Left lung (tissue), 10 donors: ENCODE data around the gene TBC1D17. TPM values are rescaled to one million over a fixed set of nuclear protein-coding genes. Genes with fewer than 3 reads are reported as not detected.

Source experiments
- ATAC-seq: fragments of 200-7000 bp; cut with Tn5 transposase; one replicate; pipeline ENCODE4 v1.9.1; 2020; ENCODE audit warnings: moderate library complexity
- DNase-seq, 4 donors: peaks; one replicate each; pipeline ENCODE4 v3.0.0-alpha.2; 2013 to 2020
- H3K27ac ChIP-seq, 2 donors: fragments of 200-600 bp; sonication (generic) in 1 of 2; one replicate each; pipeline versions ENCODE4 v1.5.0 to v1.8.0; 2020 to 2021
- H3K27me3 ChIP-seq, 2 donors: fragments of 200-600 bp; sonication (generic) in 1 of 2; one replicate each; pipeline versions ENCODE4 v1.5.0 to v1.8.0; 2020 to 2021
- H3K36me3 ChIP-seq, 2 donors: fragments of 200-600 bp; sonication (generic) in 1 of 2; one replicate each; pipeline versions ENCODE4 v1.5.0 to v1.8.0; 2020 to 2021
- H3K4me1 ChIP-seq, 2 donors: fragments of 200-600 bp; one replicate each; pipeline ENCODE4 v1.8.0; 2021
- H3K4me3 ChIP-seq, 2 donors: fragments of 200-600 bp; sonication (generic) in 1 of 2; one replicate each; pipeline versions ENCODE4 v1.5.0 to v1.8.0; 2020 to 2021; ENCODE audit warnings: mild to moderate bottlenecking in 1 of 2
- H3K9me3 ChIP-seq, 2 donors: fragments of 200-600 bp; sonication (generic) in 1 of 2; one replicate each; pipeline versions ENCODE4 v1.5.0 to v1.8.0; 2020 to 2021
- CTCF ChIP-seq, 2 donors: fragments of 200-600 bp; sonication (generic) in 1 of 2; IDR thresholded peaks; one replicate each; pipeline versions ENCODE4 v1.5.0 to v1.8.0; 2021; ENCODE audit warnings: antibody characterized with exemption in 2 of 2
- intact Hi-C, 2 donors: fragments of 100-400 bp; cut with DNase I; formaldehyde crosslinking; loops; one replicate each; pipeline versions ENCODE4 v1.11.2 to v1.14.2; 2022
- polyA plus RNA-seq, 6 donors: library from polyadenylated mRNA; unstranded; fragments of 120-200 nt; gene quantifications; one replicate each; pipeline ENCODE4 v1.2.1, GENCODE V29; 2013; ENCODE audit not compliant: insufficient read length in 6 of 6
- total RNA-seq, 2 donors: library from RNA; stranded (reverse); fragmentation: NEBNext Ultra II Directional; extraction: Animal tissue kit (Norgen Biotek cat#: 25700); gene quantifications; one replicate each; pipeline ENCODE4 v1.2.1, GENCODE V29; 2021
- donor health status: DM: no; HTN: yes; CAD: no.
- donor health status: DM: no; HTN: no; CAD: no.

TBC1D17 gene
- total and polyA plus RNA-seq, 8 donors, result 35.2 to 47.2 (median 45.0) TPM

DNA sequence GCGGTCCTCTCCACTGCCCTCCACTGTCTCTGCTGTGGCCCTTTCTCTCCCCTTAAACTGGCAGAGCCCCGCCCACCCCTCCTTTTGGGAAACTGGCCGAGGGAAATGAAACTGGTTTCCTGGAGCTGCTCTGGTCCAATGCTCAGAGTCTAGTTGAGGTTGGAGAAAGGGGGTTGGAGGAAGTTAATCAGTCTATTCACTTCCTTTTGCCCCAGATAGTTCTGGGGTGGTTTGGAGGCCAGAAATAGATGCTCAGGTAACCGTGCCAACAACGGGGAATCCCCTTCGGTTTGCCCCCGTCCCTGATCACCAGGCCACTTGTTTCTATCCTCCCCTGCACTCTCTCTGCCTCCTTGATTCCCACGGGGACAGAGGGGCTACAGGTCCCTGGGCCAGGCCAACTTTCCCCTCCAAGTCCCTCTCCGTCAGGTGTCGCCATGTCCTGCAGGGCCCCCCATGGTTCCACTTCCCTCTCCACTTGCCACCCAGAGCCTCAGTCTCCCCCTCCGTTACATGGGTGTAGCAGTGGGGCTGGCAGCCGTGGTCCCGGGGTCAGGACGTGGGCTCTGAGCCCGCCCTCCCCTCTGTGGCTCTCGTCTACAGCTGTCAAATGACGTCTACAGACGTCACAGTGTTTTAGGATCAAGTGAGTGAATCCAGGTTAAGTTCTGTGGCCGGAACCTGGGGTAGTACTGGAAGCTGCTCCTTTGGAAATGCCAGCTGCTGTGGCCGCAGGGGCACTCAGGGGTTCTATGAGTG, 19.5 kb downstream of the TBC1D17 start, which contains the start of gene IL4I1:
IL4I1 (minus strand) TSS at position 25 of the 759 bp plus-strand sequence. CDS start 727 bp downstream, outside the sequence.
- DNase-seq, result peak in 1 of 4 donors; percentile 68
- intact Hi-C loops, result no loop called here
- Histone ChIP-seq H3K27me3 (no peaks in the 10 kb centered on the region), H3K4me3 (peak within 1 kb of the TSS in 1 of 2 donors; percentile 14), H3K27ac (peak within 1 kb of the TSS; percentile 59 to 75), H3K36me3 (no peaks in the 10 kb centered on the region), H3K9me3 (no peaks in the 10 kb centered on the region), H3K4me1 (peaks cover 7 to 27% of the 10 kb centered on the region in 2 donors)
- TF ChIP-seq CTCF (IDR thresholded peaks at IDR 0.05), result no peak
- peak; percentile 62 for ATAC-seq

GRCh38 chr19:49904136-49904535, 26.6 kb downstream of the TBC1D17 start:
- H3K9me3 ChIP-seq, result no peaks in the 10 kb centered on the region
- no peak for TF ChIP-seq CTCF (IDR thresholded peaks at IDR 0.05)
- H3K4me1 ChIP-seq, result peaks cover 0 to 16% of the 10 kb centered on the region in 2 donors
- H3K27ac ChIP-seq, result peak overlapping the region in 1 of 2 donors; percentile 37
- intact Hi-C loops, result no loop called here
- DNase-seq (no peak), ATAC-seq (no peak)
- no peaks in the 10 kb centered on the region for H3K27me3 ChIP-seq
- H3K36me3 ChIP-seq, result peaks cover 0 to 32% of the 10 kb centered on the region in 2 donors
- no peak overlapping the region for H3K4me3 ChIP-seq

DNA sequence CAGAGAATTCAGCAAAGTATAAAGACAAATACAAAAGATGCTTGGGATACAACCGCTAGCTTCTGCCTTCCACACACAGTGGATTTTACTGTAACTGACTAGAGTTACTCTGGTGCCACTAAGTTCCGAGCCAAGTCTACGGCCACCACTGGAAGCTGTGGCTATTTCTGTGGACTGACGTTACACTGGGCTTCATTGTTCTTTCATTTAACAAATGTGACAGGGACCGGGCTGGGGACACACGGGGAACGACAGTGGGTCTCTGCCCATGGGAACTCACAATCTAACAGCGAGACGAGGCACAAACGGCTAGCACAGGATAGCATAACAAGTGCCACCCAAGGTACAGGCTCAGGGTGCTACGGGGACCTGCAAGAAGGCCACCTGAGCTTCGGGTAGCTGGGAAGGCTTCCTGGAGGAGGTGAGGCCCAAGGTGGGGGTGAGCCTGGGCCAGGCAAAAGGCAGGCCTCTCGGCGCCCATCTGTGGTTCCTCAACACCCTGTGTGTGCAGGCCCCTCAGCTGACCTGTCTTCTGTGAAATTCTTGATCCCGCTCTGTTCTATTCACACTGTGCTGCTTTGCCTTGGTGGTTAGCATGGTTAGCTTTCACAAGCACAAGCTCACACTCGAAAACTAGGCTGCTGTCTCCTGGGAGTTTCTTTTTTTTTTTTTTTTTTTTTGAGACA, 29.5 kb downstream of the TBC1D17 start:
- H3K36me3 ChIP-seq, result peaks cover 0 to 50% of the 10 kb centered on the region in 2 donors
- DNase-seq, result no peak
- H3K4me1 ChIP-seq, result peaks cover 4 to 37% of the 10 kb centered on the region in 2 donors
- H3K27ac ChIP-seq, result no peak overlapping the region
- H3K4me3 ChIP-seq, result no peak overlapping the region
- TF ChIP-seq CTCF (IDR thresholded peaks at IDR 0.05), result no peak
- H3K27me3 ChIP-seq, result no peaks in the 10 kb centered on the region
- no peak for ATAC-seq
- intact Hi-C loops, result no loop called here
- no peaks in the 10 kb centered on the region for H3K9me3 ChIP-seq

GRCh38 chr19:49907745-49908446, 30.4 kb downstream of the TBC1D17 start:
- intact Hi-C loops, result no loop called here
- TF ChIP-seq CTCF (IDR thresholded peaks at IDR 0.05), result no peak
- Histone ChIP-seq H3K9me3 (no peaks in the 10 kb centered on the region), H3K4me1 (peaks cover 4 to 45% of the 10 kb centered on the region in 2 donors), H3K4me3 (no peak overlapping the region), H3K27ac (no peak overlapping the region), H3K27me3 (no peaks in the 10 kb centered on the region), H3K36me3 (peaks cover 0 to 58% of the 10 kb centered on the region in 2 donors)
- no peak for DNase-seq
- ATAC-seq, result no peak
